GM19035 (cell line): ENCODE data around the gene BTNL9.
"Not testable (repeated sequence)": the region's sequence is repeated elsewhere in the genome, so short reads cannot be mapped to it uniquely, and the experiment has no call there.

Experiments used
- ATAC-seq: cut with Tn5 transposase; IDR thresholded peaks from one replicate; pipeline ENCODE4 v1.9.1; 2021; ENCODE audit not compliant: unreplicated experiment

Gene BTNL9

GRCh38 chr5:181060231-181060590 is 20.1 kb downstream of the BTNL9 start:
- no peak for ATAC-seq

- ATAC-seq: no peak
Observed at GRCh38 chr5:181060924-181061323, 20.9 kb downstream of the BTNL9 start.

GRCh38 chr5:181061645-181062044 is 21.6 kb downstream of the BTNL9 start:
- no peak for ATAC-seq

- no peak for ATAC-seq
Observed at GRCh38 chr5:181062631-181063030, 22.6 kb downstream of the BTNL9 start.

DNA sequence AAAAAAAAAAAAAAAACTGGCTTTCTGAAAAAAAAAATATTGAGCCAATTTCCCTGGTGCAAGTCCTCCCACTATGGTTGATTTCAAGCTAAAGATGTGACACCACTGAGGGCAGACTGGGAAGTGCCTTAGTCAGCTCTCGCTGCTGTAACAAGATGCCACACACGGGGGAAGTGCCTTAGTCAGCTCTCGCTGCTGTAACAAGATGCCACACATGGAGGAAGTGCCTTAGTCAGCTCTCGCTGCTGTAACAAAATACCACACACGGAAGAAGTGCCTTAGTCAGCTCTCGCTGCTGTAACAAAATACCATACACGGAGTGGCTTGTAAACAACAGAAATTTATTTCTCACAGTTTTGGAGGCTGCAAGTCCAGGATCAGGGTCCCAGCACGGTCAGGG is 23.4 kb downstream of the BTNL9 start:
- ATAC-seq: no peak

DNA sequence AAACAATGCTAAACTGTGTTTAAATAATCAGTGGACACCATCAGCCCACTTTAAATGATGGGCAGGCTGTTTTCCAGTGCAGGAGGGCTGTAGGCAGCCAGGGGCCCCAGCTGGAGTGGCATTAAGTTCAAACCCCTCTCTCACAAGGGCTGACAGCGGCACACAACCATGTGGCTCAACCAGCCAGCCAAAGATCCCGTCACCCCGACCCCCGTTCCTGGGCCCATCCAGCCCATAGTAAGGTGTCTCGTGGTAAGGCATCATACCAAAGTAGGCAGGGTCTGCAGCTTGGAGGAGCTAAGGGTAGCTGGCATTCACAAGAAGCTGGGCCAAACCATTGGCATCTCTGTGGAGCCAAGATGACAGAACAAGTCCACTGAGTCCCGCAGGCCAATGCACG is 24.9 kb downstream of the BTNL9 start:
- ATAC-seq: no peak

DNA sequence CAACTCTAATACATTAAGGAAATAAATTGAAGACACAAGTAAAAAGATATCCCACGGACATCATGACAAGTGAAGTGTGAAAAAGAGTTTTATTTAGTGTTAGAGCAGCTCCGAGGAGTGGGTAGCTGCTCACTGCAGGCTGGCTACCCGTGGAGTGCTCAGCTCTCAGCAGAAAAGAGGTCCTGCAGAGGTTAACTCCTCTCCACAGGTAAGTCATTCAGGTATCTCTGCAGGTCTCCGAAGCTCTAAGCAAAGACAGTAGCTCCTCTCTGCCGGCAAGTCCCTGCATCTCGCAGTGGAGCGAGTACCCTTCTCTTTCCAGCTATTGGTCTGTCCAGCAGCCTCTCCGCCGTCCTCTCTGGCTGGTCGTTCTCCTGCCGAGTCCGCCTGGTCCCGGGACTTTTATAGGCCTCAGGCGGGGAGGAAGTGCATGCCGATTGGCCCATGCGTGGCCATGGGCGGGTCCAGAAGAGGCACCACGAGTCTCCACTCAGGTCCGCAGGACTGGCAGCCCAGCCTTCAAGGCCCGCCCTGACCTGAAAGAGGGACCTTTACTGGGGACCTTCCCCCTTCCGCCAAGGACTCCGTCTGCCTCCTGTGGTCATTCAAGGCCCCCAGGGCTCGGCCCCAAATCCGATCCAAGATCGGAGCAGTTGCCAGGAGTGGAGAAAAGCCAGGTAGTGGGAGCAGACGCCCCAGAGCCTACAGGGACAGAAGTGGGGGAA is 29.9 kb downstream of the BTNL9 start:
- ATAC-seq: no peak

DNA sequence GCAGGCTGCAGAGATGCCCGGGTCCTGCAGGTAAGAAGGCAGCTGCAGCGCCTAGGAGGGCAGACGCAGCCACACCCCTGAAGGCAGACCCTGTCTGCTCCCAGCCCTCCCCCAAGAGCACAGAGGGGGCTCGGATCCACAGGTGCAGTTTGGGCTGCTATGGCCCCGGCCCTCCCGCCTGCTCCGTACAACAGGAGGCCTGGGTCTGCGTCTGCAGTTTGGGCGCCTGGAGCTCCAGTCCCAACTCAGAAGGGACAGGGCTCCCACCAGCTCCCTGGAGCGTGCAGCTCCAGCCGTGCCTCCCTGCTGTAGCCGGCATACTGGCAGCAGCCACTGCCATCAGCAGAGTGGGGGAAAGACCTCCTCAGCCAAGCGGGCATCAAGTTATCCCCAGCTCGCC is 30.5 kb downstream of the BTNL9 start:
- ATAC-seq: no peak

GRCh38 chr5:181071257-181071656 is 31.2 kb downstream of the BTNL9 start:
- ATAC-seq: no peak

- no peak for ATAC-seq
Observed at GRCh38 chr5:181076920-181077319, 36.9 kb downstream of the BTNL9 start.

DNA sequence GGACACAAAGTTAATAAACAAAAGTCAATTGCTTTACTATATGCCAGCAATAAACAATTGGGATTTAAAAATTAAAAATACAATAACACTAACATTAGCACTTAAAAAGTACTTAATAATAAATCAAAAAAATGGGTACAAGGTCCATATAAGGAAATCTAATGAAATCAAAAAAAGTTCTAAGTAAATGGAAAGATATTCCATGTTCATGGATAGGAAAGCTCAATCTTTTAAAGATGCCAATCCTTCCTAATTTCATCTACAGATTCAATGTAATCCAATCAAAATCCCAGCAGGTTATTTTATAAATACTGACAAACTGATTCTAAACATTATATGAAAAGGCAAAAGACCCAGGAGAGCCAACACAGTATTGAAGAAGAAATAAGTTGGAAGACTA is 41.9 kb downstream of the BTNL9 start:
- no peak for ATAC-seq

DNA sequence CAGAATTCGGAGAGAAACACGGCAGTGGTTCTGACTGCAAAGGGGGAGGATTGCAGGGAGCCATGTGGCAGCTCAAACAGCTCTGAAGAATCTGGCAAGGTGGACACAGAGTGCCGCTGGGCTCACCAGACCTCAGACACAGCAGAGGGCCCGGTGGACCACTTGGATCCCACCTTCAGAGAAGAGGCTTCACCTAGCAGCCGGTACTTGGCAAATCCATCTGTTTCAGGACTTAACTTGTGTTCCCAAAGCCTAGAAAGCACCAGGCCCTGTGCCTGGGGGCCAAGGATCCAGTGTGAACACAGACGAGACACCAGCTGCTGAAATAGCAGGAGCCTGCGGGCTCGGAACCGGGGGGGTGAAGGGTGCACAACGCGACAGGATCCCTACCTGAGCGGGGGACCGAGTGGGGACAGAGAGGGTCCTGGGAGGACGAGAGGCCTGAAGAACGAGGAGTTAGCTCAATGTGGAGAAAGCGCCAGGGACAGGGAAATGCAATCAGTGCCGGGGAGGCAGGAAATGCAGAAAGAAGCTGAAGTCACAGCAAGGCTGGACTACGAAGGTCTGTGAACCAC is 44.6 kb downstream of the BTNL9 start:
- ATAC-seq: no peak

- ATAC-seq: no peak
Observed at GRCh38 chr5:181086026-181086883, 46.2 kb downstream of the BTNL9 start.

GRCh38 chr5:181086884-181087205 is 46.8 kb downstream of the BTNL9 start:
- ATAC-seq: no peak

DNA sequence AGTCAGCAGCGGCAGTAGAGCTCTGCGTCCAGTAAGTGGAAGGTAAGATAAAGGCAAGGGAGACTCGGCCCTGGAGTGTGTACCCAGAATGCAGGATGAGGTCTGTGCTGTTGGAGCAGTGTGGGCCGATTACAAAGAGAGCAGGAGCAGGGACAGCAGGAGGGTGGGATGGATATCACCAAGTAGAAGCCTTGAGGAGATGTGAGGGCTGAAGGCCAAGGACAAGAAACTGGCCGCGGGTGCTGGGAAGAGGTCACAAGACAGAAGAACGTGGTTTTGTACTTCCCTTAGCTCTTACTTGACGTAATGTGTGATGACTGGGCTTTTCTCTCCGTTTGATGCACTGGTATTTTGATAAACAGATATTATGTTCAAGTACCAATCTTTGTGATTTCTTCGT is 47.2 kb downstream of the BTNL9 start:
- no peak for ATAC-seq

- no peak for ATAC-seq
Observed at GRCh38 chr5:181088289-181088688, 48.2 kb downstream of the BTNL9 start.

GRCh38 chr5:181092428-181092827 is 52.4 kb downstream of the BTNL9 start:
- ATAC-seq: no peak

DNA sequence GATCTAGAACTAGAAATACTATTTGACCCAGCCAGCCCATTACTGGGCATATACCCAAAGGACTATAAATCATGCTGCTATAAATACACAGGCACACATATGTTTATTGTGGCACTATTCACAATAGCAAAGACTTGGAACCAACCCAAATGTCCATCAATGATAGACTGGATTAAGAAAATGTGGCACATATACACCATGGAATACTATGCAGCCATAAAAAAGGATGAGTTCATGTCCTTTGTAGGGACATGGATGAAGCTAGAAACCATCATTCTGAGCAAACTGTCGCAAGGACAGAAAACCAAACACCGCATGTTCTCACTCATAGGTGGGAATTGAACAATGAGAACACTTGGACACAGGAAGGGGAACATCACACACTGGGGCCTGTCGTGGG is 55.1 kb downstream of the BTNL9 start:
- ATAC-seq: not testable (repeated sequence)

DNA sequence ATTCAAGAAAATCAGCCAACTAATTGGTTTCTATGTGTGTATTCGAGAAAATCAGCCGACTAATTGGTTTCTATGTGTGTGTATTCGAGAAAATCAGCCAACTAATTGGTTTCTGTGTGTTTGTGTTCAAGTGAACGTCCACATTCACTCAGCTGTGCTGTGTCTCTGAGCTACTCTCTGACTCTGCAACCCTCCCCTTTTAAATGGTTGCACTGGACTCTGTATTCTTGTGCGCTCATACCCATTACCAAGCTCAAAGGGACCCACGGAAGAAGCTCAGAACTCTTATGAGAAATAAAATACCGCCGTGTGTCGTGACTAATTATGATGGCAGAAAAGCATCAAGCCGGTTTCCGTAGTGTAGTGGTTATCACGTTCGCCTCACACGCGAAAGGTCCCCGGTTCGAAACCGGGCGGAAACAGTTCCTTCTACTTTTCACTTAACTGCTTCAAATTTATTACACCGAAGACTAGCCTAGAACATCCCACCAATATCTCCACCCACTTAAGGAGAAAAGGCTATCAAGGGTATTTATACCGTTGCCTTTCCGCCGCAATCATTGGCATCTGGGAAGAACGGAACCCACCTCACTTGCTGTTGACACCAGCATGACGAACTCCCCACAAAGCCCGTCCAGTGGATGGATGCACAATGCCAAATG is 56.8 kb downstream of the BTNL9 start:
- not testable (repeated sequence) for ATAC-seq

DNA sequence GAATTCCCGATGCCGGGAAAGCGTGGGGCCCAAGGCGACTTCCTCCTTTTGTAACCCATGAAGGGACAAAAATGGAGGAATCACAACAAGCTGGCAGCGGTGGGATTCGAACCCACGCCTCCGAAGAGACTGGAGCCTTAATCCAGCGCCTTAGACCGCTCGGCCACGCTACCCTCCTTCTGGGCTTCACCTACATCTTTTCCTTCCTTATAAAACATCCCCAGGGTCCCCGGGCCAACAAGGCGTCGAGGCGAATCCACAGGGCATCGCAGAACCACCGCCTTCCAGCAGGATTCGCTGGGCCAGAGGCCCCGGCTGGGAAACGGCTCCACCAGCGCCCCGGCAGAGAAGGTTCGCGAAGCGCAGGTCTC is 57.3 kb downstream of the BTNL9 start:
- not testable (repeated sequence) for ATAC-seq

DNA sequence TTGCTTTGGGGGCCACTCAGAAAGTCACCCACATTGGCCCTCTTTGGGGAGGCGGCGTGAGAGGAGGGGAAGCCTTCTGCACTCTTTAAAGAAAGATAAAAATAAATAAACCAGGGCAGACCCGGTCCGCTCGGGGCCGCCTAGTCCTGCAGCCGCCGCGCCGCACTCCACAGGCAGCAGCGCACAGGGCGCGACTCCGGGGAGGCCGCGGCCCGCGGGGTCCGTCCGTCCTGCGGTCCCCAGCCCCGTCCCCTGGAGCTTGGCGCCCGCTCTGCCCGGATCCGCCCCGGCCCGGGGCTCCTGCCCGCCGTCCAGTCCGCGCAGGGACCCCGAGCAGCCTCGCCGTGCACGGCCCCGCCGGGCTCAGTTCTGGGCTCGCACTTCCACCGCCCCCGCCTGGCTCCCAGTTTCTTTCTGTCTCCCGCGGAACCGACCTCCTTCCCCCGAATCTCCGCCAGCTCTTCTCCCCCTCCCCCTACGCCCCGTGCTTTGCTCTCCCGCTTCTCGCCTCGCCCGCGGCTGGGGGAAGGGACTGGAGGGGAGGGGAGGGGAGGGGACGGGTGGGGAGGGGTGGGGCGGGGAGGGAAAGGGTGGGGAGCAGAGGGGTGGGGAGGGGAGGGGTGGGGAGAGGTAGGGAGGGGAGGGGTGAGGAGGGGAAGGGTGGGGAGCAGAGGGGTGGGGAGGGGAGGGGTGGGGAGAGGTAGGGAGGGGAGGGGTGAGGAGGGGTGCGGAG is 57.9 kb downstream of the BTNL9 start:
- not testable (repeated sequence) for ATAC-seq
